Upper lobe of left lung (tissue), 6 donors: ENCODE measurements around the gene FAM3A. TPM values are rescaled to one million over a fixed set of nuclear protein-coding genes. Genes with fewer than 3 reads are reported as not detected.
A peak's percentile ranks its signal among the peaks of the same experiment; 100 is the strongest.
"Not testable (repeated sequence)": the region's sequence is repeated elsewhere in the genome, so short reads cannot be mapped to it uniquely, and the experiment has no call there.

Experiments used
- ATAC-seq, 2 donors: fragments of 200-7000 bp; cut with Tn5 transposase; one replicate each; pipeline ENCODE4 v1.9.1; 2022; ENCODE audit warnings: mild to moderate bottlenecking in 2 of 2, moderate library complexity in 2 of 2; ENCODE audit not compliant: low FRiP score in 2 of 2
- DNase-seq, 2 donors: peaks; one replicate each; pipeline ENCODE4 v3.0.0-alpha.2; 2019 to 2020
- H3K27ac ChIP-seq, 4 donors: fragments of 200-600 bp; sonication (generic); one replicate each; pipeline ENCODE4 v1.5.1; 2016 to 2019
- H3K27me3 ChIP-seq, 4 donors: fragments of 200-600 bp; sonication (generic); one replicate each; pipeline ENCODE4 v1.5.1; 2017 to 2019
- H3K36me3 ChIP-seq, 4 donors: fragments of 200-600 bp; sonication (generic); one replicate each; pipeline ENCODE4 v1.5.1; 2016 to 2019
- H3K4me1 ChIP-seq, 4 donors: fragments of 200-600 bp; sonication (generic); one replicate each; pipeline ENCODE4 v1.5.1; 2018 to 2019
- H3K4me3 ChIP-seq, 4 donors: fragments of 200-600 bp; sonication (generic); one replicate each; pipeline ENCODE4 v1.5.1; 2017 to 2019; ENCODE audit warnings: mild to moderate bottlenecking in 2 of 4, moderate library complexity in 1 of 4
- H3K9me3 ChIP-seq, 4 donors: fragments of 200-600 bp; sonication (generic); one replicate each; pipeline ENCODE4 v1.5.1; 2018 to 2019
- EP300 ChIP-seq, 4 donors: sonication (generic); formaldehyde crosslinking; IDR thresholded peaks; one replicate each; pipeline ENCODE4 v1.5.1; 2017; ENCODE audit warnings: antibody characterized with exemption in 4 of 4, control low read depth in 2 of 4
- POLR2A ChIP-seq, 4 donors: fragments of 450-650 bp; IDR thresholded peaks; one replicate each; pipeline ENCODE4 v1.5.1; 2016 to 2017; ENCODE audit warnings: antibody characterized with exemption in 4 of 4, mild to moderate bottlenecking in 2 of 4
- POLR2AphosphoS5 ChIP-seq, 2 donors: sonication (generic); formaldehyde crosslinking; IDR thresholded peaks; one replicate each; pipeline ENCODE4 v1.5.1; 2017; ENCODE audit warnings: antibody characterized with exemption in 2 of 2
- WGBS, 2 donors: methylation state at CpG; one replicate each; pipeline ENCODE4 v1.1.5; 2017 to 2018; 5-methylcytosine and 5-hydroxymethylcytosine counted together
- total RNA-seq, 6 donors: library from RNA; depleted of rRNA in 4 of 6; stranded (reverse); fragments of >200 nt in 4 of 6; gene quantifications; one replicate each; pipeline versions ENCODE4 v1.1.0 to v1.2.1, GENCODE V29; 2016 to 2021
- TF ChIP-seq, protein P1 (sequence below), 6 experiments: fragments of 450-650 bp in 4 of 6; fragments of 200-600 bp in 2 of 6; sonication (generic) in 2 of 6; IDR thresholded peaks; one replicate each; pipeline ENCODE4 v1.5.1; 2016 to 2019; ENCODE audit warnings: antibody characterized with exemption in 6 of 6
- donor health status: DM: no; HTN: no; CAD: no; lungs with moderate emphysema.
- donor health status: DM: no; HTN: yes; CAD: no; lungs with severe emphysema.

Gene FAM3A, protein sequence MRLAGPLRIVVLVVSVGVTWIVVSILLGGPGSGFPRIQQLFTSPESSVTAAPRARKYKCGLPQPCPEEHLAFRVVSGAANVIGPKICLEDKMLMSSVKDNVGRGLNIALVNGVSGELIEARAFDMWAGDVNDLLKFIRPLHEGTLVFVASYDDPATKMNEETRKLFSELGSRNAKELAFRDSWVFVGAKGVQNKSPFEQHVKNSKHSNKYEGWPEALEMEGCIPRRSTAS
- 10 to 100 TPM; 41.0 to 67.1 (median 49.3) TPM for total RNA-seq

GRCh38 chrX:154515966-154516655, at the start of gene FAM3A:
TSS of gene FAM3A (minus strand) at chrX:154516232. CDS start at chrX:154515772, 460 bp downstream.
- Histone ChIP-seq H3K36me3 (peaks cover 0 to 4% (median 0%) of the 10 kb centered on the region in 4 donors), H3K27ac (peak within 1 kb of the TSS; percentile 91 to 94 (median 93)), H3K9me3 (peaks cover 0 to 8% (median 0%) of the 10 kb centered on the region in 4 donors), H3K4me1 (peaks cover 0 to 22% (median 0%) of the 10 kb centered on the region in 4 donors), H3K4me3 (peak within 1 kb of the TSS; percentile 57 to 69 (median 66)), H3K27me3 (peaks cover 0 to 9% (median 0%) of the 10 kb centered on the region in 4 donors)
- ATAC-seq (peak; percentile 95 to 99), DNase-seq (peak; percentile 95 to 98)
- 0 to 40% methylated on average over 1 to 38 of the region's 59 CpGs for WGBS, 2 donors
- TF ChIP-seq EP300 (IDR thresholded peaks at IDR 0.05) (no peak), POLR2AphosphoS5 (IDR thresholded peaks at IDR 0.05) (peak; percentile 76 to 87), POLR2A (IDR thresholded peaks at IDR 0.05) (peak; percentile 20 to 94 (median 60))
- TF ChIP-seq, protein P1, sequence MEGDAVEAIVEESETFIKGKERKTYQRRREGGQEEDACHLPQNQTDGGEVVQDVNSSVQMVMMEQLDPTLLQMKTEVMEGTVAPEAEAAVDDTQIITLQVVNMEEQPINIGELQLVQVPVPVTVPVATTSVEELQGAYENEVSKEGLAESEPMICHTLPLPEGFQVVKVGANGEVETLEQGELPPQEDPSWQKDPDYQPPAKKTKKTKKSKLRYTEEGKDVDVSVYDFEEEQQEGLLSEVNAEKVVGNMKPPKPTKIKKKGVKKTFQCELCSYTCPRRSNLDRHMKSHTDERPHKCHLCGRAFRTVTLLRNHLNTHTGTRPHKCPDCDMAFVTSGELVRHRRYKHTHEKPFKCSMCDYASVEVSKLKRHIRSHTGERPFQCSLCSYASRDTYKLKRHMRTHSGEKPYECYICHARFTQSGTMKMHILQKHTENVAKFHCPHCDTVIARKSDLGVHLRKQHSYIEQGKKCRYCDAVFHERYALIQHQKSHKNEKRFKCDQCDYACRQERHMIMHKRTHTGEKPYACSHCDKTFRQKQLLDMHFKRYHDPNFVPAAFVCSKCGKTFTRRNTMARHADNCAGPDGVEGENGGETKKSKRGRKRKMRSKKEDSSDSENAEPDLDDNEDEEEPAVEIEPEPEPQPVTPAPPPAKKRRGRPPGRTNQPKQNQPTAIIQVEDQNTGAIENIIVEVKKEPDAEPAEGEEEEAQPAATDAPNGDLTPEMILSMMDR (IDR thresholded peaks at IDR 0.05), result no peak

GRCh38 chrX:154562295-154562694, 46.3 kb upstream of the FAM3A start:
- not testable (repeated sequence) for H3K27me3 ChIP-seq, H3K27ac ChIP-seq, H3K4me3 ChIP-seq, DNase-seq, H3K36me3 ChIP-seq, H3K9me3 ChIP-seq, H3K4me1 ChIP-seq
- peak in 1 of 2 donors; percentile 64 for ATAC-seq
- WGBS, 2 donors, result no CpG with 5 or more reads among the region's 10 CpGs

GRCh38 chrX:154560326-154560725, 44.3 kb upstream of the FAM3A start:
- WGBS, 2 donors, result 91% methylated on average over 13 of the region's 31 CpGs; no CpG with 5 or more reads in 1 of the 2 donors
- not testable (repeated sequence) for ATAC-seq, DNase-seq, H3K27me3 ChIP-seq, H3K4me1 ChIP-seq, H3K36me3 ChIP-seq, H3K27ac ChIP-seq, H3K9me3 ChIP-seq, H3K4me3 ChIP-seq

DNA sequence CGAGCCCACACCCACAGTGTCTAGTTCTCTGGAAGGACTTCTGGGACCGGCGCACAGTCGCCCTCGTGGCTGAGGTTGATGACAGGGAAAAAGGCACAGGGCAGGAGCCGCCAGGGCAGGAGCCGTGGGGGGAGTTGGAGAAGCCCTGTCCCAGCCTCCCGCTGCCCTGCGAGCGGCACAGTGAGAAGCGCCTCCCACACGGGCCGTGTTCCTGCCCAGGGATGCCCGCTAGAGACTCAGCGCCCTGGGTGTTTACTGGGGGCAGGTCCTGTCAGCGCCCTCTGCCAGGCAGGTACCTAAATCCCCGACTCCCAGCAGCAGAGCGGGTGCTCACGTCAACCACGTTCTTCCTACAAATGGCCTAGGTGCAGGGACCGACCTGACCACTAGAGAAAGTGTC, 42.9 kb upstream of the FAM3A start:
- not testable (repeated sequence) for DNase-seq, H3K9me3 ChIP-seq, ATAC-seq, H3K4me1 ChIP-seq, H3K27ac ChIP-seq, H3K4me3 ChIP-seq, H3K27me3 ChIP-seq
- H3K36me3 ChIP-seq, result peaks cover 0 to 17% (median 5%) of the 10 kb centered on the region in 4 donors
- WGBS, 2 donors, result 88% methylated on average over 9 of the region's 21 CpGs; no CpG with 5 or more reads in 1 of the 2 donors

- not testable (repeated sequence) for H3K4me1 ChIP-seq, H3K27ac ChIP-seq, ATAC-seq, H3K27me3 ChIP-seq, DNase-seq, H3K9me3 ChIP-seq, H3K4me3 ChIP-seq
- WGBS, 2 donors, result no CpG with 5 or more reads among the region's 24 CpGs
- peaks cover 0 to 23% (median 8%) of the 10 kb centered on the region in 4 donors for H3K36me3 ChIP-seq
These were observed 42.1 kb upstream of the FAM3A start for GRCh38 chrX:154558060-154558690.

GRCh38 chrX:154552112-154552806, 36.2 kb upstream of the FAM3A start:
- DNase-seq, H3K4me3 ChIP-seq, H3K27ac ChIP-seq, ATAC-seq, H3K27me3 ChIP-seq, H3K9me3 ChIP-seq: not testable (repeated sequence)
- Histone ChIP-seq H3K4me1 (peaks cover 5 to 19% (median 10%) of the 10 kb centered on the region in 4 donors), H3K36me3 (peaks cover 0 to 29% (median 9%) of the 10 kb centered on the region in 4 donors)
- WGBS, 2 donors, result 77 to 96% methylated on average over 5 to 8 of the region's 18 CpGs

DNA sequence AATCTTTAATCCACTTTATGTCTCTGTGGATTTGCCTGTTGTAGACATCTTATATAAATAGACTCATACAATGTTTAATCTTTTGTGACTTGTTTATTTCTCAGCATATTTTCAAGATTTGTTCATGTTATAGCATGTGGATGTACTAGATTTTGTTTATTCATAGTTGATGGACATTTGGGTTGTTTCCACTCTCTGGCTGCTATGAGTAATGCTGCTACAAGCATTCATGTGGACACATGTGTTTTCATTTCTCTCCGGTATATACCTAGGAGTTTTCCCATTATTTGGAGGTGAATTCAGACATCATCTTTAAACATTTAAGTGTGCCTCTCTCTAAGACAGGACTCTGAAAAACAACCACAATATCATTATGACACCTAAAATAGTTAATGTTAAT, 33.7 kb upstream of the FAM3A start:
- Histone ChIP-seq H3K4me3 (no peak overlapping the region), H3K36me3 (peaks cover 0 to 18% (median 5%) of the 10 kb centered on the region in 4 donors), H3K9me3 (peaks cover 0 to 9% (median 0%) of the 10 kb centered on the region in 4 donors), H3K27ac (no peak overlapping the region), H3K27me3 (no peaks in the 10 kb centered on the region), H3K4me1 (peaks cover 9 to 34% (median 20%) of the 10 kb centered on the region in 4 donors)
- DNase-seq (no peak), ATAC-seq (no peak)
- 64 to 96% methylated on average over 1 of the region's 1 CpG for WGBS, 2 donors
- TF ChIP-seq EP300 (IDR thresholded peaks at IDR 0.05) (no peak), POLR2A (IDR thresholded peaks at IDR 0.05) (no peak), POLR2AphosphoS5 (IDR thresholded peaks at IDR 0.05) (no peak)
- TF ChIP-seq, protein P1 (IDR thresholded peaks at IDR 0.05), result no peak
